ENCODE measurements around the gene FHOD3.

DNA sequence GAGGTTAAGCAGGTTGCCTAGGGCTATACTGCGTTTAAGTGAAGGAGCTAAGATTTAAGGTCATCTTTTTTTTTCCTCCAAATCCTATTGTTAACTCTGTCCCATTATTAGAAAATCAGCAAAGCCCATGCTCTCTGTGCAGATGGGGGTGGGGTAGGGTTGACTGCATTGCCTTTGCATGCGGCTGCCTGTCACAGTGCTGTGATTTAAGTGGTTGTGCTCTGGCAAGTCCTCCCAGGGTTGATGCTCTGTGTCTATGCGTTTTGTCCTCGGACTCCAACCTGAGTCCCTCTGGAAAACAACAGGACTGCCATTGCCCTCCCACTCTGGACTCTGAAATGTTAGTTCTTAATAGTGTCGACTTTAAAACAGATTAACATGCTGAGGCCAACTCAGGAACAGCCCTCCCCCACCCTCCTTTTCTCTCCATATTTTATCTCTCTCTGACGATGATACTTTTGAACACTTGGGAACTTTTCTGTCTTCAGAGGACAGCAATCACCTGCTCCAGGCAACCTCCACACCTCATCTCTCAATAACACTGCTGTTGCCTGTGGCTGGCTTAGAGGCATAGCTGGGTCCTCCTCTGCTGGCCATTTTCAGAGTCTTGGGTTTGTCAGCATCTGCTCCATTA lies 5.8 kb downstream of the FHOD3 start:
- TF ChIP-seq, protein P1, sequence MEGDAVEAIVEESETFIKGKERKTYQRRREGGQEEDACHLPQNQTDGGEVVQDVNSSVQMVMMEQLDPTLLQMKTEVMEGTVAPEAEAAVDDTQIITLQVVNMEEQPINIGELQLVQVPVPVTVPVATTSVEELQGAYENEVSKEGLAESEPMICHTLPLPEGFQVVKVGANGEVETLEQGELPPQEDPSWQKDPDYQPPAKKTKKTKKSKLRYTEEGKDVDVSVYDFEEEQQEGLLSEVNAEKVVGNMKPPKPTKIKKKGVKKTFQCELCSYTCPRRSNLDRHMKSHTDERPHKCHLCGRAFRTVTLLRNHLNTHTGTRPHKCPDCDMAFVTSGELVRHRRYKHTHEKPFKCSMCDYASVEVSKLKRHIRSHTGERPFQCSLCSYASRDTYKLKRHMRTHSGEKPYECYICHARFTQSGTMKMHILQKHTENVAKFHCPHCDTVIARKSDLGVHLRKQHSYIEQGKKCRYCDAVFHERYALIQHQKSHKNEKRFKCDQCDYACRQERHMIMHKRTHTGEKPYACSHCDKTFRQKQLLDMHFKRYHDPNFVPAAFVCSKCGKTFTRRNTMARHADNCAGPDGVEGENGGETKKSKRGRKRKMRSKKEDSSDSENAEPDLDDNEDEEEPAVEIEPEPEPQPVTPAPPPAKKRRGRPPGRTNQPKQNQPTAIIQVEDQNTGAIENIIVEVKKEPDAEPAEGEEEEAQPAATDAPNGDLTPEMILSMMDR (conservative IDR thresholded peaks at IDR 0.05 in 1 of 2, IDR thresholded peaks at IDR 0.05 in 1 of 2; ENCODE audit: extremely low read depth in 1 of 2, insufficient read depth in 1 of 2, low read depth in 1 of 2, low read length in 2 of 2) = no peak
- no peak for TF ChIP-seq EZH2 (IDR thresholded peaks at IDR 0.05; ENCODE audit: borderline replicate concordance, low read length)

All from mammary epithelial cell (primary cell).